ENCODE measurements around the gene IFNK. TPM values are rescaled to one million over a fixed set of nuclear protein-coding genes. Genes with fewer than 3 reads are reported as not detected.
"Not testable (repeated sequence)": the region's sequence is repeated elsewhere in the genome, so short reads cannot be mapped to it uniquely, and the experiment has no call there.

Gene IFNK
- total RNA-seq (2014; rRNA removed; shearing (Covaris generic)), result not detected in 2 replicates
- polyA plus RNA-seq (2015; cell fraction: cytosol; rRNA removed), result not detected in 2 replicates
- not detected in 2 replicates for polyA plus RNA-seq (2015; cell fraction: nucleus; rRNA removed)

GRCh38 chr9:27524236-27524635 lies at the start of gene IFNK:
Gene IFNK (plus strand): TSS chr9:27524290. CDS start chr9:27524337, 47 bp downstream.
- no peak for DNase-seq (ENCODE audit: low read depth)

GRCh38 chr9:27474305-27474704 lies 49.8 kb upstream of the IFNK start:
- no peak for DNase-seq (ENCODE audit: low read depth)

GRCh38 chr9:27475057-27475595 lies 49.0 kb upstream of the IFNK start:
- DNase-seq (ENCODE audit: low read depth), result no peak

- no peak for DNase-seq (ENCODE audit: low read depth)
These were observed 47.1 kb upstream of the IFNK start for GRCh38 chr9:27476870-27477515.

- no peak for DNase-seq (ENCODE audit: low read depth)
These were observed 45.8 kb upstream of the IFNK start for GRCh38 chr9:27478322-27478721.

- DNase-seq (ENCODE audit: low read depth), result no peak
These were observed 41.4 kb upstream of the IFNK start for GRCh38 chr9:27482709-27483108.

- DNase-seq (ENCODE audit: low read depth), result no peak
These were observed 40.5 kb upstream of the IFNK start for GRCh38 chr9:27483576-27483975.

GRCh38 chr9:27485158-27485557 lies 38.9 kb upstream of the IFNK start:
- DNase-seq (ENCODE audit: low read depth), result no peak

GRCh38 chr9:27487128-27487640 lies 36.9 kb upstream of the IFNK start:
- no peak for DNase-seq (ENCODE audit: low read depth)

- no peak for DNase-seq (ENCODE audit: low read depth)
These were observed 36.2 kb upstream of the IFNK start for GRCh38 chr9:27487927-27488326.

GRCh38 chr9:27489087-27489876 lies 34.8 kb upstream of the IFNK start:
- DNase-seq (ENCODE audit: low read depth), result no peak

GRCh38 chr9:27491154-27491553 lies 32.9 kb upstream of the IFNK start:
- peak; percentile 34 for DNase-seq (ENCODE audit: low read depth)

GRCh38 chr9:27495480-27496134 lies 28.5 kb upstream of the IFNK start:
- no peak for DNase-seq (ENCODE audit: low read depth)

GRCh38 chr9:27496135-27496504 lies 28.0 kb upstream of the IFNK start:
- DNase-seq (ENCODE audit: low read depth), result no peak

- DNase-seq (ENCODE audit: low read depth), result no peak
These were observed 26.1 kb upstream of the IFNK start for GRCh38 chr9:27497883-27498417.

- peak; percentile 85 for DNase-seq (ENCODE audit: low read depth)
These were observed 24.6 kb upstream of the IFNK start for GRCh38 chr9:27499451-27499850.

GRCh38 chr9:27500902-27501301 lies 23.2 kb upstream of the IFNK start:
- not testable (repeated sequence) for DNase-seq (ENCODE audit: low read depth)

- no peak for DNase-seq (ENCODE audit: low read depth)
These were observed 20.5 kb upstream of the IFNK start for GRCh38 chr9:27503623-27504022.

- no peak for DNase-seq (ENCODE audit: low read depth)
These were observed 19.8 kb upstream of the IFNK start for GRCh38 chr9:27504259-27504658.

- DNase-seq (ENCODE audit: low read depth), result peak; percentile 89
These were observed 18.3 kb upstream of the IFNK start for GRCh38 chr9:27505744-27506161.

- DNase-seq (ENCODE audit: low read depth), result no peak
These were observed 17.1 kb upstream of the IFNK start for GRCh38 chr9:27506981-27507380.
